Measurements from ENCODE around the gene SMOC2.

- no peak for TF ChIP-seq CTCF (IDR thresholded peaks at IDR 0.05)
- no peak for TF ChIP-seq POLR2A (IDR thresholded peaks at IDR 0.05)
- TF ChIP-seq POLR2AphosphoS5 (IDR thresholded peaks at IDR 0.05) = no peak
Observed at GRCh38 chr6:168528474-168529095, 87.6 kb downstream of the SMOC2 start.

Measured in prostate gland (tissue), 2 donors.